HL-60/S4 treated with retinoic acid at 250 ng/mL for 4 days and 3 days (cell line): ENCODE data around the gene EVC.
"Not testable (repeated sequence)": the region's sequence is repeated elsewhere in the genome, so short reads cannot be mapped to it uniquely, and the experiment has no call there.

Source experiments
- in situ Hi-C: fragments of 300-500 bp; cut with MboI; formaldehyde crosslinking; loops from 2 replicates; pipeline ENCODE4 v1.7.0; 2022; ENCODE audit warnings: low sequenced_read_pairs

The EVC gene

GRCh38 chr4:5809216-5809776, 98.3 kb downstream of the EVC start:
- in situ Hi-C loops: no loop called here

DNA sequence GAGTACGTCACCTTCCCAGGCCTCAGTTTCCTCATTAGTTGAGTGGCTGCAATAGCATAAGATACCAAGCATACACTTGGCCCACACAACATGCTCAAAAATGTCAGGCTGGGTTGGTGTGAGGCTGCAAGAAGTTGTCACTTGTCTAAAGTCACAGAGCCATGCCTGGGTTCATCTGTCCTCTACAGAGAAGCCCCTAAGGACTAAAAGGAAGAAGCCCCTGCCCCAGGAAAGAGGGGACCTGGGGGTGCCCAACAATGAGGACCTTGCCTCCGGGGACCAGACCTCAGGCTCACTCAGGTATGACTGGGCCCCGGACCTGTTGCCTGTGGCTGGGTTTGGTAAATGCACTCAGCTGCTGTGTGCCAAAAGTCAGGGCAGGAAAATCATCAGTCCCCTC, 99.2 kb downstream of the EVC start:
- in situ Hi-C loops: no loop called here

- in situ Hi-C loops: no loop called here
Measured at GRCh38 chr4:5810770-5811430, 99.9 kb downstream of the EVC start.

GRCh38 chr4:5812057-5812456, 101.1 kb downstream of the EVC start:
- in situ Hi-C loops: not testable (repeated sequence)

- in situ Hi-C loops: no loop called here
Measured at GRCh38 chr4:5812506-5813229, 101.7 kb downstream of the EVC start.

DNA sequence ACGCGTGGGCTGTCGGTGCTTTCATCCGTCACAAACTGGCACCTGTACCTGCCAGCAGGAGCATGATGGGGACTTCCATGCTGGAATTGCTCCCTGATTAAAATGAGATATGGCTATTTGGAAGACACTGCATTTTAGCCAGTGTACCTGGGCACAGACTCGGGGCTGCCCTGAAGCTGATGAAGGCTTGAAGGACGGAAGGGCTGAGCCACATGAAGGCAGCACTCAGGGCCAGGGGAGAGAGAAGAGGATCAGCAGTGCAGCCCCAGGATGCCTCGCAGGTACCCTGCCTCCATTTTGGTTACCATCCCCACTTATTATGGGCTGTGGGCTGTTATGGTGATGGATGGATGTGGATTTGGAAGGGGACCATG, 102.9 kb downstream of the EVC start:
- in situ Hi-C loops: no loop called here

- in situ Hi-C loops: no loop called here
Measured at GRCh38 chr4:5814421-5814820, 103.4 kb downstream of the EVC start.

GRCh38 chr4:5815641-5816040, 104.6 kb downstream of the EVC start:
- in situ Hi-C loops: no loop called here

DNA sequence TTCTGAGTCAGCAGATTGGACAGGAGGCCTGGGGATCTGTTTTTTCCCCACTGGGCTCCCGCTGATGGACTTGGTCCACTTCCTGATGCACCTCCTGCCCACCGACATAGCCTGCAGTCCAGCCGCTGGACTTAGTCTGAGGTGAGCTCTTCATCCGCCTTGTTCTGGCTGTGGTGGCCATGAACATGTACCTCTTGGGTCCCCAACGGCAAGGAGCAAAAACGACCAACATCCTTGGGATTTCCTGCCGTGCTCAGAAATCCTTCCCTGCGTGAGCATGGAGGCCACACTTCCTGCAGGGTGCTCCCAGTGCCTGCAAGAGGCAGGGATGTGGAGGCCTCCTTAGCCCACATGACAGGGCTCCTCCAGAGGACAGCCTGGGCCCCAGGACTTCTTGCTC, 105.1 kb downstream of the EVC start:
- in situ Hi-C loops: no loop called here

DNA sequence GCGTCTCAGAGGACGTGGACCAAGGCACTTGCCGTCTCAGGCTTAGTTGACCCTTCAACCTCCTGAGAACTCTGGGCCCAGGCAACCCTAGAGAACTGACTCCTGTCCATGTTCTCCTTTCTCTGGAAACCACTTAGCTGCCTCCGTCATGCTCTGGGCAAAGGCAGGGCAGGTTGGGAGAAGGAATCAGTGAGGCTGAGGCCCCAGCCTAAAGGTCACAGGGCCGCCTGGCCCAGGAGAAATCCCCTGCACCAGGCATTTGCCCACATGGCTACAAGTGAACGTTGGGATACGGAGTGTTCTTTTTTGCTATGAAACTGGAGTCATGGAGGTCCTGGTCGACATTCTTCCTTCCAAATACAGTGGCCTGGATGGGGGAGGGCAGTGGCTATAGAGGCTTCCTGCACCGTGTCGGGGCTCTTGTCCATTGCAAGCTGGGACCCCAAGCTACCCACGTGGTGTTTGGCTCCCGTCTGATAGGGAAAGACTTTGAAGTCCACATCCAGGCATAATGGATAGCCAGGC, 105.9 kb downstream of the EVC start:
- in situ Hi-C loops: no loop called here

- in situ Hi-C loops: no loop called here
Measured at GRCh38 chr4:5821665-5822358, 110.8 kb downstream of the EVC start.

DNA sequence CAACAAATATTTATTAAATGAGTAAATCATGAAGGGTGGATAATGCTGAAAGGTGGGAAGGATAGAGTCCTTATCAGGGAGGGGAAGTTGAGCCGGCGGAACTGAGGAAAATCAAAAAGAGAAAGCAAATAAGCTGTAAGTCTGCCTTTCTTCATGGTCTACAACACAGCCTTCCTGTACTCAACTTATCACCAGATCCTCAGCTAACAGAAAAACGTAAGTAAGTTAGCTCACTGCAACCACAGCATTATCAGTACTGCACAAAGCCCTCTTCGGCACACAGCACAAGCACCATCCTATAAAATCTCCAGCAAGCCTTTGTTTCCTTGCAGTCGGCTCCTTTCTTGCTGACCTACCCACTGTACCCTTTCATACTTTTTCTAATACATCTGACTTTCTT, 111.6 kb downstream of the EVC start:
- in situ Hi-C loops: no loop called here

DNA sequence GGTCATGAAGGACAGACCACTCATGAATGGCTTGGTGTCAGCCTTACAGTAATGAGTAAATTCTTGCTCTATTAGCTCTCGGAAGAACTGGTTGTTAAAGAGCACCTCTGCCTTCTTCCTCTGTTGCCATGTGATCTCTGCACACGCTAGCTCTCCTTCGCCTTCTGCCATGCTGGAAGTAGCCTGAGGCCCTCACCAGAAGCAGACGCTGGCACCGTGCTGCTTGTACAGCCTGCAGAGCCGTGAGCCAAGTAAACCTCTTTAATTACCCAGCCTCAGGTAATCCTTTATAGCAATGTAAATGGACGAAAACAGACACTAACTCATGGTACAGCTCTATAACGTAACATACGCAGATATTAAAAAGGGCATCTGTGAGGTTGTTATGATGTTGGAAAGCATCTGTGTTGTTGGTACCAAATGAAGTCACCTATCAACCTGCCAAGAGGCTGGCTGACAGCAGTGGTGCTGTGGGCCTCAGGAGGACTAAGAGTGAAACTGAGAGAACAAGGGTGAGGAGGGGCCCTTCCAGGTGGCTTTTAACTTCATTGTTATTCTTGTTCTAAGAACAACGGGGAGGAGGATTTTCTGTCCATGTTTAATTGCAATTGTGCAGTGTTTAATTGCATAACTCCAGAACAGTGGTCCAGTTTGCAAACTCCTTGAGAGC, 112.7 kb downstream of the EVC start:
- in situ Hi-C loops: no loop called here

- in situ Hi-C loops: no loop called here
Measured at GRCh38 chr4:5824227-5824626, 113.2 kb downstream of the EVC start.

DNA sequence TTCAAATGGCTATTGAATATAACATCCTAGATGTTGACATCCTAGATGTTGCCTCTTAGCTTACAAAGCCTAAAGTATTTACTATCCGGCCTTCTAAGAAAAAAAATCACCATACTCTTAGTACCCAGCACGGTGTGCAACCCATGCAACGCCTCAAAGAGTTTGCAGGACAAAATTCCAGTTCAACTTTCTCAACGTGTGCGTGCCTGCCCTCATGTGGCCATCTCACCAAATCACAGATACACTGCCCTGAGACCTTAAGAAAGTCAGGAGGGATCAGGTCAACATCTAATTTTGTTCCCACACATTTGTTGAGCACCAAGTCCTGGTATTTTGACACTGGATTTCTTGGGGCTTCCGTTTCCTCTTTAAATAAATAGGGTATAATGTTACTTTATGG, 113.6 kb downstream of the EVC start:
- in situ Hi-C loops: no loop called here

DNA sequence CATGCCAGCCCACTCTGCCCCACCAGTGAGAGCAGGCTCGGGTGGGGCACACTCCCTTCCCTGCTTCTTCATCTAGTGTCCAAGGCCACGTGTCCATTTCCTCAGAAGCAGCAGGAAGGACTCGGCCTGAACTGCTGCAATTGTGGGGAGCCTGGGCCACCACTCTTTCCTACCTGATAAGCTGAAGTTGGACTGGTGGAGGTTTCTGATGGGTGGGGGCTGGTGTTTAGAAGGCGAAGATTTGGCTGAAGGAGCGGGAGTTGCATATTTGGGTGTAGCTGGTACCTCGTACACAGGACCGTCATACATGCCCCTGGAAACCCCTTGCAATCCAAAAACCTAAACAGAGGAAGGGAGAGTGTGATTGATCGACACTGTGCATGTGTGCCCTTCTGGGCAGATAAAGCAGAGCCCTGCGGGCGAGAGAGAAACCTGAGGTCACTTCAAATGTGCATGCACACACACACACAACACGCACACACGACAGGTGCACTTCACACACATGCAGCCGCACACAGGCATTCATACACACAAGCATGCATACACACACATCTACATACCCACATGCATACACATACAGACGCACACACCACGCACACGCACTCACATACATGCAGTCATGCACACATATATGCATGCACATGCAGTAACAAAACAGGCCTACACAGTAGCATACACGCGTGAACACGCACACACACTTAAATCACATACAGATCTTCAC, 114.5 kb downstream of the EVC start:
- in situ Hi-C loops: no loop called here

DNA sequence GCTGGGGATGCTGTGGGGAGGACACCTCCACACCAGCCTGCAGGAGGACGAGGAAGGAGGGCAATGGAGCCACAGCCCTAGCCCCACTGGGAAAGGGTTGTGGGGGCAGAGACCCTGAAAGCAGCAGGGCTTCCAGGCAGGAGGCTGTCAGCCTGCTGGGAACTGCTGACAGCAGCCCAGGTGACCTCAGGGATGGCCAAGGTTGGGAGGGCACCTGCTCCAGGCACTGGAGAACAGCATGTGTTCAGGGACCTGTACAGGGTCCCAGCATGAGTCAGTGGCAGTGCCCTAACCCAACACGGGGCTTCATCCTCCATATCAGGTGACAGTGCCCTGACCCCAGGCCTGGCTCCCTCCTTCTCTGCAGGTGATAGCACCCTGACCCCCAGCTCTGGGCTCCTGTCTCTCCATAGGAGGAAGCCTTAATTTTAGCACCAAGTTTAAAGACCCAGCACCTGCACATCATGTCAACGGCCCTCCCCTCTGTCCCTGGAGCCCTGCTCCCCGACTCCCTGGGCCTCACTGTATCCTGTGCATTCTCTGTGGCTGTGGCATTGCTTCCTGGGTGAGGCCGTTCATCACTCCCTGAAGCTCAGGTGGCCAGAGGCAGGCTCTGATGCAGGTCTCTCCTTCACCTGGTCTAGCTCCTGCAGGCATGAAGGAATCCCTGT, 115.6 kb downstream of the EVC start:
- in situ Hi-C loops: no loop called here

DNA sequence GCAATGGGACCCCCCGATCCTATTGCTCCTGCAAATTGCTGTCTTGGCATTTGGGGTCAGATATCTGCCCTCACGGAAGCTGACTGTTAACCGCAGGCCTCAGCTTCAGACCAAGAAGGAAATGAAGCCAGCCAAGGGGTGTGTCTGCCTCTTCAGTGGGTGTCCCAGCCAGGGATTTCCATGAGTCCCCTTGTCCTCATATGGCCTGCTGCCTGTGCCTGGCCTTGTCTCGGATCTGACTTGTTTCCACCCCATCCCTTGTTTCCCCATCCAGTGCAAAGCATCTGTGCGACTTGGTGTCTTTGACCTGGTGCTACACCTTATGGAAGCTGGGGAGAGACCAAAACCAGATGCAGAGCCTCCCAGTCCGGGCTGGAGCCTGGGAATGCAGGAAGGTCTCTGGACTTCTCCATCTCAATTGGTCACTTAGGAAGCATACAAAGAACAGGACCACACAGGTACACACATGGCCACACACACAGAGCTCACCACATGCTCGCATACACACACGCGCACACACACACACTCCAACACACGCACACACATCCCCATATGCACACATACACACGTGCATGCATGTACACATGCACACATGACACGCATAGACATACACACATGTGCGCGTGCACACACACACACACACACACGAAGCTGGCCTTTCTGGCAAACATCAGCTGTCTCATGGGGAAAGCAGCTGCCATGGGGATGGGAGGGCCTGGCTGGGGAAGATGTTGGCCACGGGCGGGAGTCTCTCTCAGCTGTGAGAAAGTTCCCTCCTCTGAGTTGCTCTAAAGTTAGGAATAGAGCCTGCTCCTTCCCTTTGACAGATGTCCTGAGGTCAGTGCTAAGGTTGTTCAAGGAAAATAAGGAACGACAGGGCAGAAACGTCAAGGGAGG, 116.4 kb downstream of the EVC start:
- in situ Hi-C loops: no loop called here

DNA sequence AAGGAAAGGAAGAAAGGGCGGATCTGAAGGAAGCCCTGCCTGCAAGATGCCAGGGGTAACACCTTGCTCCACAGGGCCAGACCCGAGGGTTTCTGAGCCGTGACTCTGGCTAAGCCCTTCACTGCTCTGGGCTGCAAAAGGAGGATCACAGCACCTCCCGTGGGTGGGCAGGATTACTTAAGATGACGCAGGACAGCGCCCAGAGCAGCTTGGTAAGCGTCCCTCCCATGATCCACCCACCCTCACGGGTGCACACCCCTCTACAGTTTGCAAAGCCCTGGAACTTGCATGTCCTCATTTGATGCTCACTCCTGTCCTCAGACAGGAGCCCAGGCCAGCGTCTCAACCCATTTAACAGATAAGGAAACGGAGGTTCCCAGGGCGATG, 117.0 kb downstream of the EVC start:
- in situ Hi-C loops: no loop called here
